ENCODE measurements around the gene SNRPD3.
"Not testable (repeated sequence)": the region's sequence is repeated elsewhere in the genome, so short reads cannot be mapped to it uniquely, and the experiment has no call there.

SNRPD3 gene

GRCh38 chr22:24592851-24593558, 37.2 kb downstream of the SNRPD3 start, which contains the start of gene LRRC75B:
LRRC75B (minus strand) TSS chr22:24593073; CDS start chr22:24593039, 34 bp downstream.
- no peak for DNase-seq (ENCODE audit: low spot score)
- ATAC-seq (ENCODE audit: low read depth) = peak; percentile 88
- no peaks in the 10 kb centered on the region for H3K36me3 ChIP-seq (ENCODE audit: low read depth)
- H3K27me3 ChIP-seq (ENCODE audit: insufficient read depth, poor library complexity, severe bottlenecking) = no peaks in the 10 kb centered on the region
- TF ChIP-seq CTCF (IDR thresholded peaks at IDR 0.05; ENCODE audit: poor library complexity, severe bottlenecking) = no peak
- peak within 1 kb of the TSS; percentile 69 for H3K4me3 ChIP-seq (ENCODE audit: severe bottlenecking)
- H3K27ac ChIP-seq (ENCODE audit: poor library complexity, severe bottlenecking) = peak within 1 kb of the TSS; percentile 15
- no peaks in the 10 kb centered on the region for H3K9me3 ChIP-seq (ENCODE audit: severe bottlenecking)
- H3K4me1 ChIP-seq (ENCODE audit: insufficient read depth, poor library complexity, severe bottlenecking) = peaks cover 4% of the 10 kb centered on the region

GRCh38 chr22:24593559-24593835, 37.7 kb downstream of the SNRPD3 start:
- H3K27ac ChIP-seq (ENCODE audit: poor library complexity, severe bottlenecking) = peak overlapping the region; percentile 15
- not testable (repeated sequence) for H3K9me3 ChIP-seq (ENCODE audit: severe bottlenecking); H3K4me1 ChIP-seq (ENCODE audit: insufficient read depth, poor library complexity, severe bottlenecking); H3K36me3 ChIP-seq (ENCODE audit: low read depth); DNase-seq (ENCODE audit: low spot score); ATAC-seq (ENCODE audit: low read depth); H3K27me3 ChIP-seq (ENCODE audit: insufficient read depth, poor library complexity, severe bottlenecking)
- H3K4me3 ChIP-seq (ENCODE audit: severe bottlenecking) = peak overlapping the region; percentile 69

GRCh38 chr22:24593836-24594568, 38.2 kb downstream of the SNRPD3 start:
- DNase-seq (ENCODE audit: low spot score) (no peak), ATAC-seq (ENCODE audit: low read depth) (no peak)
- Histone ChIP-seq H3K4me3 (ENCODE audit: severe bottlenecking) (no peak overlapping the region), H3K36me3 (ENCODE audit: low read depth) (no peaks in the 10 kb centered on the region), H3K4me1 (ENCODE audit: insufficient read depth, poor library complexity, severe bottlenecking) (peaks cover 4% of the 10 kb centered on the region), H3K27me3 (ENCODE audit: insufficient read depth, poor library complexity, severe bottlenecking) (no peaks in the 10 kb centered on the region), H3K9me3 (ENCODE audit: severe bottlenecking) (no peaks in the 10 kb centered on the region), H3K27ac (ENCODE audit: poor library complexity, severe bottlenecking) (no peak overlapping the region)
- TF ChIP-seq CTCF (IDR thresholded peaks at IDR 0.05; ENCODE audit: poor library complexity, severe bottlenecking) = no peak

GRCh38 chr22:24594569-24595120, 38.8 kb downstream of the SNRPD3 start:
- peaks cover 4% of the 10 kb centered on the region for H3K4me1 ChIP-seq (ENCODE audit: insufficient read depth, poor library complexity, severe bottlenecking)
- ATAC-seq (ENCODE audit: low read depth) = no peak
- H3K9me3 ChIP-seq (ENCODE audit: severe bottlenecking) = no peaks in the 10 kb centered on the region
- TF ChIP-seq CTCF (IDR thresholded peaks at IDR 0.05; ENCODE audit: poor library complexity, severe bottlenecking) = no peak
- H3K27ac ChIP-seq (ENCODE audit: poor library complexity, severe bottlenecking) = no peak overlapping the region
- no peak overlapping the region for H3K4me3 ChIP-seq (ENCODE audit: severe bottlenecking)
- H3K27me3 ChIP-seq (ENCODE audit: insufficient read depth, poor library complexity, severe bottlenecking) = no peaks in the 10 kb centered on the region
- no peak for DNase-seq (ENCODE audit: low spot score)
- no peaks in the 10 kb centered on the region for H3K36me3 ChIP-seq (ENCODE audit: low read depth)

GRCh38 chr22:24595228-24595627, 39.4 kb downstream of the SNRPD3 start:
- no peak for DNase-seq (ENCODE audit: low spot score)
- H3K27ac ChIP-seq (ENCODE audit: poor library complexity, severe bottlenecking) = no peak overlapping the region
- no peak for ATAC-seq (ENCODE audit: low read depth)
- peaks cover 4% of the 10 kb centered on the region for H3K4me1 ChIP-seq (ENCODE audit: insufficient read depth, poor library complexity, severe bottlenecking)
- no peaks in the 10 kb centered on the region for H3K36me3 ChIP-seq (ENCODE audit: low read depth)
- no peak for TF ChIP-seq CTCF (IDR thresholded peaks at IDR 0.05; ENCODE audit: poor library complexity, severe bottlenecking)
- no peak overlapping the region for H3K4me3 ChIP-seq (ENCODE audit: severe bottlenecking)
- no peaks in the 10 kb centered on the region for H3K27me3 ChIP-seq (ENCODE audit: insufficient read depth, poor library complexity, severe bottlenecking)
- no peaks in the 10 kb centered on the region for H3K9me3 ChIP-seq (ENCODE audit: severe bottlenecking)
